GM23338 (cell line): ENCODE results near the gene DENND5A. TPM values are rescaled to one million over a fixed set of nuclear protein-coding genes. Genes with fewer than 3 reads are reported as not detected.

ENCODE experiments used
- ATAC-seq: fragments of 200-7000 bp; cut with Tn5 transposase; 3 replicates; pipeline ENCODE4 v1.9.1; 2020
- DNase-seq: peaks from one replicate; pipeline ENCODE4 v3.0.0-alpha.2; 2015; ENCODE audit warnings: low spot score
- H2AFZ ChIP-seq: fragments of 200-600 bp; sonication (generic); 2 replicates; pipeline ENCODE4 v1.8.0; 2016; ENCODE audit warnings: antibody characterized with exemption, mild to moderate bottlenecking, moderate library complexity
- H3F3A ChIP-seq: fragments of 200-600 bp; sonication (generic); replicated peaks from 2 replicates; pipeline ENCODE4 v1.8.0; 2017; ENCODE audit warnings: antibody characterized with exemption, mixed run types, low read depth
- H3K27ac ChIP-seq: fragments of 200-600 bp; sonication (generic); 2 replicates; pipeline ENCODE4 v1.6.1; 2016; ENCODE audit warnings: low read depth
- H3K27me3 ChIP-seq: fragments of 200-600 bp; sonication (generic); 2 replicates; pipeline ENCODE4 v1.8.0; 2016; ENCODE audit warnings: mild to moderate bottlenecking, mixed run types, moderate library complexity; ENCODE audit not compliant: insufficient read depth
- H3K36me3 ChIP-seq: fragments of 200-600 bp; sonication (generic); 2 replicates; pipeline ENCODE4 v1.8.0; 2016; ENCODE audit warnings: mild to moderate bottlenecking; ENCODE audit not compliant: insufficient read depth
- H3K4me1 ChIP-seq: fragments of 200-600 bp; sonication (generic); 2 replicates; pipeline ENCODE4 v1.8.0; 2016; ENCODE audit warnings: mild to moderate bottlenecking, moderate library complexity; ENCODE audit not compliant: insufficient read depth
- H3K4me2 ChIP-seq: fragments of 200-600 bp; sonication (generic); 2 replicates; pipeline ENCODE4 v1.7.1; 2017; ENCODE audit warnings: mixed run types
- H3K4me3 ChIP-seq: fragments of 200-600 bp; sonication (generic); 2 replicates; pipeline ENCODE4 v1.6.1; 2016; ENCODE audit warnings: mixed run types
- H3K79me2 ChIP-seq: fragments of 200-600 bp; sonication (generic); replicated peaks from 2 replicates; pipeline ENCODE4 v1.8.0; 2017; ENCODE audit warnings: mild to moderate bottlenecking; ENCODE audit not compliant: insufficient read depth
- H3K9me2 ChIP-seq: fragments of 200-600 bp; sonication (generic); 2 replicates; pipeline ENCODE4 v1.8.0; 2017; ENCODE audit not compliant: insufficient read depth
- H4K20me1 ChIP-seq: fragments of 200-600 bp; sonication (generic); replicated peaks from 2 replicates; pipeline ENCODE4 v1.8.0; 2017; ENCODE audit warnings: mild to moderate bottlenecking; ENCODE audit not compliant: insufficient read depth
- H3K27ac Mint-ChIP-seq: 2 replicates; pipeline ENCODE4 v1.8.0; 2020; ENCODE audit warnings: inconsistent platforms, mild to moderate bottlenecking, moderate library complexity, mixed read lengths
- H3K27me3 Mint-ChIP-seq: 3 replicates; pipeline ENCODE4 v1.8.0; 2022; ENCODE audit warnings: low read depth, mild to moderate bottlenecking, moderate library complexity, mixed read lengths, inconsistent platforms; ENCODE audit not compliant: insufficient read depth, poor library complexity
- H3K36me3 Mint-ChIP-seq: 3 replicates; pipeline ENCODE4 v1.8.0; 2021; ENCODE audit warnings: low read depth, mild to moderate bottlenecking, inconsistent platforms, moderate library complexity, mixed read lengths
- H3K4me1 Mint-ChIP-seq: 3 replicates; pipeline ENCODE4 v1.8.0; 2020; ENCODE audit warnings: mild to moderate bottlenecking, inconsistent platforms, mixed read lengths
- H3K4me3 Mint-ChIP-seq: 3 replicates; pipeline ENCODE4 v1.8.0; 2021; ENCODE audit warnings: moderate library complexity, mild to moderate bottlenecking, inconsistent platforms, mixed read lengths
- H3K9me3 Mint-ChIP-seq: 3 replicates; pipeline ENCODE4 v1.8.0; 2020; ENCODE audit warnings: moderate library complexity, mild to moderate bottlenecking, inconsistent platforms, mixed read lengths
- CREB1 ChIP-seq: fragments of 250-450 bp; sonication (Bioruptor Pico); IDR thresholded peaks from 2 replicates; pipeline ENCODE4 v1.5.0; 2020; ENCODE audit warnings: low read depth, mild to moderate bottlenecking, moderate library complexity
- EZH2 ChIP-seq: fragments of 200-600 bp; sonication (generic); IDR thresholded peaks from one replicate; pipeline ENCODE4 v1.8.0; 2017; ENCODE audit warnings: antibody characterized with exemption, mild to moderate bottlenecking, low read depth; ENCODE audit not compliant: unreplicated experiment
- EZH2phosphoT487 ChIP-seq: fragments of 200-600 bp; sonication (generic); IDR thresholded peaks from one replicate; pipeline ENCODE4 v1.8.1; 2018; ENCODE audit warnings: antibody characterized with exemption; ENCODE audit not compliant: unreplicated experiment
- JUNB ChIP-seq: IDR thresholded peaks from one replicate; pipeline ENCODE4 v1.6.1; 2016; ENCODE audit warnings: antibody characterized with exemption; ENCODE audit not compliant: unreplicated experiment
- NANOG ChIP-seq: IDR thresholded peaks from 2 replicates; pipeline ENCODE4 v1.6.1; 2016; ENCODE audit warnings: antibody characterized with exemption, borderline replicate concordance
- POLR2AphosphoS5 ChIP-seq: IDR thresholded peaks from 2 replicates; pipeline ENCODE4 v1.6.1; 2016; ENCODE audit warnings: antibody characterized with exemption, low read depth
- REST ChIP-seq: IDR thresholded peaks from one replicate; pipeline ENCODE4 v1.6.1; 2018; ENCODE audit warnings: antibody characterized with exemption; ENCODE audit not compliant: unreplicated experiment
- STAT1 ChIP-seq: IDR thresholded peaks from one replicate; pipeline ENCODE4 v1.6.1; 2016; ENCODE audit warnings: antibody characterized with exemption; ENCODE audit not compliant: unreplicated experiment
- ZNF114 ChIP-seq: fragments of 250-450 bp; sonication (Bioruptor Pico); IDR thresholded peaks from 2 replicates; pipeline ENCODE4 v1.5.0; 2020; ENCODE audit warnings: mild to moderate bottlenecking, moderate library complexity
- ZNF331 ChIP-seq: fragments of 250-450 bp; sonication (Bioruptor Pico); IDR thresholded peaks from 2 replicates; pipeline ENCODE4 v1.5.0; 2020; ENCODE audit warnings: low read depth, mild to moderate bottlenecking, moderate library complexity
- polyA plus RNA-seq: library from polyadenylated mRNA; unstranded; fragments of >200 nt; fragmentation: Nextera tagmentation; extraction: Ambion mirVana; gene quantifications from 2 replicates; pipeline ENCODE4 v1.2.1, GENCODE V29; 2016
- total RNA-seq: library from RNA; depleted of rRNA; stranded (reverse); fragments of >200 nt; shearing (Covaris generic); gene quantifications from 2 replicates; pipeline ENCODE4 v1.2.3, GENCODE V29; 2014
- TF ChIP-seq, protein P1 (sequence below): IDR thresholded peaks from 2 replicates; pipeline ENCODE4 v1.6.1; 2016; ENCODE audit warnings: antibody characterized with exemption
- TF ChIP-seq, protein P2 (sequence below): fragments of 250-450 bp; sonication (Bioruptor Pico); IDR thresholded peaks from 2 replicates; pipeline ENCODE4 v1.5.0; 2020; ENCODE audit warnings: mild to moderate bottlenecking, moderate library complexity
- TF ChIP-seq, protein P3 (sequence below), 2 experiments: fragments of 200-600 bp in 1 of 2; sonication (generic) in 1 of 2; conservative IDR thresholded peaks; 2 replicates each; pipeline versions ENCODE4 v1.5.1 to v1.6.1; 2016 to 2017; ENCODE audit warnings: antibody characterized with exemption in 2 of 2, low read depth in 2 of 2, mild to moderate bottlenecking in 2 of 2, moderate library complexity in 1 of 2

Gene DENND5A
- total and polyA plus RNA-seq, 2 experiments from 2014 or later, result 28.1 to 56.3 TPM

GRCh38 chr11:9214765-9215164, 50.4 kb downstream of the DENND5A start:
- Mint-ChIP-seq H3K4me1 (peaks cover 12% of the 10 kb centered on the region), H3K27ac (peak overlapping the region; percentile 65; the same call in 1 of the 2 replicates)
- no peaks in the 10 kb centered on the region for H3K9me2 ChIP-seq

More at GRCh38 chr11:9214765-9215164, 50.4 kb downstream of the DENND5A start:
- Histone ChIP-seq H4K20me1 (peaks cover 11% of the 10 kb centered on the region), H3K4me1 (peaks cover 6% of the 10 kb centered on the region; the same call in 1 of the 2 replicates), H3K27ac (peak overlapping the region; percentile 70), H3K4me3 (no peak overlapping the region), H3K27me3 (no peaks in the 10 kb centered on the region), H3K36me3 (no peaks in the 10 kb centered on the region), H3F3A (no peaks in the 10 kb centered on the region), H2AFZ (no peak overlapping the region), H3K4me2 (0 out of 2 replicates have a peak overlapping the region, but pooled peaks have one; percentile 50), H3K79me2 (peaks cover 98% of the 10 kb centered on the region)
- ATAC-seq (peak; percentile 57), DNase-seq (no peak)
- Mint-ChIP-seq H3K4me3 (no peak overlapping the region), H3K27me3 (peaks cover 7% of the 10 kb centered on the region), H3K9me3 (no peaks in the 10 kb centered on the region), H3K36me3 (no peaks in the 10 kb centered on the region)
- TF ChIP-seq, protein P1, sequence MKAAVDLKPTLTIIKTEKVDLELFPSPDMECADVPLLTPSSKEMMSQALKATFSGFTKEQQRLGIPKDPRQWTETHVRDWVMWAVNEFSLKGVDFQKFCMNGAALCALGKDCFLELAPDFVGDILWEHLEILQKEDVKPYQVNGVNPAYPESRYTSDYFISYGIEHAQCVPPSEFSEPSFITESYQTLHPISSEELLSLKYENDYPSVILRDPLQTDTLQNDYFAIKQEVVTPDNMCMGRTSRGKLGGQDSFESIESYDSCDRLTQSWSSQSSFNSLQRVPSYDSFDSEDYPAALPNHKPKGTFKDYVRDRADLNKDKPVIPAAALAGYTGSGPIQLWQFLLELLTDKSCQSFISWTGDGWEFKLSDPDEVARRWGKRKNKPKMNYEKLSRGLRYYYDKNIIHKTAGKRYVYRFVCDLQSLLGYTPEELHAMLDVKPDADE, result no peak
- TF ChIP-seq, protein P2, sequence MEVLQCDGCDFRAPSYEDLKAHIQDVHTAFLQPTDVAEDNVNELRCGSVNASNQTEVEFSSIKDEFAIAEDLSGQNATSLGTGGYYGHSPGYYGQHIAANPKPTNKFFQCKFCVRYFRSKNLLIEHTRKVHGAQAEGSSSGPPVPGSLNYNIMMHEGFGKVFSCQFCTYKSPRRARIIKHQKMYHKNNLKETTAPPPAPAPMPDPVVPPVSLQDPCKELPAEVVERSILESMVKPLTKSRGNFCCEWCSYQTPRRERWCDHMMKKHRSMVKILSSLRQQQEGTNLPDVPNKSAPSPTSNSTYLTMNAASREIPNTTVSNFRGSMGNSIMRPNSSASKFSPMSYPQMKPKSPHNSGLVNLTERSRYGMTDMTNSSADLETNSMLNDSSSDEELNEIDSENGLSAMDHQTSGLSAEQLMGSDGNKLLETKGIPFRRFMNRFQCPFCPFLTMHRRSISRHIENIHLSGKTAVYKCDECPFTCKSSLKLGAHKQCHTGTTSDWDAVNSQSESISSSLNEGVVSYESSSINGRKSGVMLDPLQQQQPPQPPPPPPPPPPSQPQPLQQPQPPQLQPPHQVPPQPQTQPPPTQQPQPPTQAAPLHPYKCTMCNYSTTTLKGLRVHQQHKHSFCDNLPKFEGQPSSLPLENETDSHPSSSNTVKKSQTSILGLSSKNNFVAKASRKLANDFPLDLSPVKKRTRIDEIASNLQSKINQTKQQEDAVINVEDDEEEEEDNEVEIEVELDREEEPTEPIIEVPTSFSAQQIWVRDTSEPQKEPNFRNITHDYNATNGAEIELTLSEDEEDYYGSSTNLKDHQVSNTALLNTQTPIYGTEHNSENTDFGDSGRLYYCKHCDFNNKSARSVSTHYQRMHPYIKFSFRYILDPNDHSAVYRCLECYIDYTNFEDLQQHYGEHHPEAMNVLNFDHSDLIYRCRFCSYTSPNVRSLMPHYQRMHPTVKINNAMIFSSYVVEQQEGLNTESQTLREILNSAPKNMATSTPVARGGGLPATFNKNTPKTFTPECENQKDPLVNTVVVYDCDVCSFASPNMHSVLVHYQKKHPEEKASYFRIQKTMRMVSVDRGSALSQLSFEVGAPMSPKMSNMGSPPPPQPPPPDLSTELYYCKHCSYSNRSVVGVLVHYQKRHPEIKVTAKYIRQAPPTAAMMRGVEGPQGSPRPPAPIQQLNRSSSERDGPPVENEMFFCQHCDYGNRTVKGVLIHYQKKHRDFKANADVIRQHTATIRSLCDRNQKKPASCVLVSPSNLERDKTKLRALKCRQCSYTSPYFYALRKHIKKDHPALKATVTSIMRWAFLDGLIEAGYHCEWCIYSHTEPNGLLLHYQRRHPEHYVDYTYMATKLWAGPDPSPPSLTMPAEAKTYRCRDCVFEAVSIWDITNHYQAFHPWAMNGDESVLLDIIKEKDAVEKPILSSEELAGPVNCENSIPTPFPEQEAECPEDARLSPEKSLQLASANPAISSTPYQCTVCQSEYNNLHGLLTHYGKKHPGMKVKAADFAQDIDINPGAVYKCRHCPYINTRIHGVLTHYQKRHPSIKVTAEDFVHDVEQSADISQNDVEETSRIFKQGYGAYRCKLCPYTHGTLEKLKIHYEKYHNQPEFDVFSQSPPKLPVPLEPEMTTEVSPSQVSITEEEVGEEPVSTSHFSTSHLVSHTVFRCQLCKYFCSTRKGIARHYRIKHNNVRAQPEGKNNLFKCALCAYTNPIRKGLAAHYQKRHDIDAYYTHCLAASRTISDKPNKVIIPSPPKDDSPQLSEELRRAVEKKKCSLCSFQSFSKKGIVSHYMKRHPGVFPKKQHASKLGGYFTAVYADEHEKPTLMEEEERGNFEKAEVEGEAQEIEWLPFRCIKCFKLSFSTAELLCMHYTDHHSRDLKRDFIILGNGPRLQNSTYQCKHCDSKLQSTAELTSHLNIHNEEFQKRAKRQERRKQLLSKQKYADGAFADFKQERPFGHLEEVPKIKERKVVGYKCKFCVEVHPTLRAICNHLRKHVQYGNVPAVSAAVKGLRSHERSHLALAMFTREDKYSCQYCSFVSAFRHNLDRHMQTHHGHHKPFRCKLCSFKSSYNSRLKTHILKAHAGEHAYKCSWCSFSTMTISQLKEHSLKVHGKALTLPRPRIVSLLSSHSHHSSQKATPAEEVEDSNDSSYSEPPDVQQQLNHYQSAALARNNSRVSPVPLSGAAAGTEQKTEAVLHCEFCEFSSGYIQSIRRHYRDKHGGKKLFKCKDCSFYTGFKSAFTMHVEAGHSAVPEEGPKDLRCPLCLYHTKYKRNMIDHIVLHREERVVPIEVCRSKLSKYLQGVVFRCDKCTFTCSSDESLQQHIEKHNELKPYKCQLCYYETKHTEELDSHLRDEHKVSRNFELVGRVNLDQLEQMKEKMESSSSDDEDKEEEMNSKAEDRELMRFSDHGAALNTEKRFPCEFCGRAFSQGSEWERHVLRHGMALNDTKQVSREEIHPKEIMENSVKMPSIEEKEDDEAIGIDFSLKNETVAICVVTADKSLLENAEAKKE (CRISPR knock-in tag), result no peak
- TF ChIP-seq, protein P3, sequence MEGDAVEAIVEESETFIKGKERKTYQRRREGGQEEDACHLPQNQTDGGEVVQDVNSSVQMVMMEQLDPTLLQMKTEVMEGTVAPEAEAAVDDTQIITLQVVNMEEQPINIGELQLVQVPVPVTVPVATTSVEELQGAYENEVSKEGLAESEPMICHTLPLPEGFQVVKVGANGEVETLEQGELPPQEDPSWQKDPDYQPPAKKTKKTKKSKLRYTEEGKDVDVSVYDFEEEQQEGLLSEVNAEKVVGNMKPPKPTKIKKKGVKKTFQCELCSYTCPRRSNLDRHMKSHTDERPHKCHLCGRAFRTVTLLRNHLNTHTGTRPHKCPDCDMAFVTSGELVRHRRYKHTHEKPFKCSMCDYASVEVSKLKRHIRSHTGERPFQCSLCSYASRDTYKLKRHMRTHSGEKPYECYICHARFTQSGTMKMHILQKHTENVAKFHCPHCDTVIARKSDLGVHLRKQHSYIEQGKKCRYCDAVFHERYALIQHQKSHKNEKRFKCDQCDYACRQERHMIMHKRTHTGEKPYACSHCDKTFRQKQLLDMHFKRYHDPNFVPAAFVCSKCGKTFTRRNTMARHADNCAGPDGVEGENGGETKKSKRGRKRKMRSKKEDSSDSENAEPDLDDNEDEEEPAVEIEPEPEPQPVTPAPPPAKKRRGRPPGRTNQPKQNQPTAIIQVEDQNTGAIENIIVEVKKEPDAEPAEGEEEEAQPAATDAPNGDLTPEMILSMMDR (conservative IDR thresholded peaks at IDR 0.05; ENCODE audit: low read depth in 2 of 2), result no peak
- no peak for TF ChIP-seq EZH2
- TF ChIP-seq CREB1, result no peak
- no peak for TF ChIP-seq POLR2AphosphoS5
- no peak for TF ChIP-seq EZH2phosphoT487
- TF ChIP-seq JUNB, result no peak
- TF ChIP-seq STAT1, result no peak
- TF ChIP-seq ZNF114 (CRISPR knock-in tag), result no peak
- TF ChIP-seq REST, result no peak
- no peak for TF ChIP-seq ZNF331 (CRISPR knock-in tag)
- TF ChIP-seq NANOG, result no peak
